Mucosa of gallbladder (tissue), 1 donor: Measurements from ENCODE around the gene TFAP2A. TPM values are rescaled to one million over a fixed set of nuclear protein-coding genes. Genes with fewer than 3 reads are reported as not detected.

Experiments used
- DNase-seq: peaks from one replicate; pipeline ENCODE4 v3.0.0-alpha.2; 2020; ENCODE audit warnings: low spot score
- total RNA-seq: library from RNA; stranded (reverse); gene quantifications from one replicate; pipeline ENCODE4 v1.2.1, GENCODE V29; 2021
- donor health status: DM: no; HTN: no; CAD: no.

Gene TFAP2A
- total RNA-seq, 1 donor from 2014 or later, result 0.89 TPM

- no peak for DNase-seq
Observed at GRCh38 chr6:10382728-10383330, 32.0 kb downstream of the TFAP2A start.

DNA sequence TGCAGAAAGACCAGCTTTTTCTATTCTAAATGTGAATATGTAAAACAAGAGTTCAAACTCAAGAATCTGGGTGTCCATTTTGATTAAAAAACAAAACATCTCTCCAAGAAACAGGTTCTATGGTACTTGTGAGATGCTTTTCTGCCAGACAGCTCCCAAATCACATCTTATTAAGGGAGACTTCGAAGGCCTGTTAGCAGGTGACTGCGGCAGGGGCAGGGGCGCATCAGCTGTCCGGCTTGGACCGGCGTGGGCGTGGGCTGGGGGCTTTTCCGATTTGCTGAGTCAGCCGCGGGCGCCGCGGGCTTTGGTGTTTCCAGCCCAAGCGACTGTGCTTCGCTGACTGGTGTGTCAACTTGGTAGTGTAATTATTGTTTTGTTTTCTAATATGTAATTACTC, 32.6 kb downstream of the TFAP2A start:
- DNase-seq, result no peak

DNA sequence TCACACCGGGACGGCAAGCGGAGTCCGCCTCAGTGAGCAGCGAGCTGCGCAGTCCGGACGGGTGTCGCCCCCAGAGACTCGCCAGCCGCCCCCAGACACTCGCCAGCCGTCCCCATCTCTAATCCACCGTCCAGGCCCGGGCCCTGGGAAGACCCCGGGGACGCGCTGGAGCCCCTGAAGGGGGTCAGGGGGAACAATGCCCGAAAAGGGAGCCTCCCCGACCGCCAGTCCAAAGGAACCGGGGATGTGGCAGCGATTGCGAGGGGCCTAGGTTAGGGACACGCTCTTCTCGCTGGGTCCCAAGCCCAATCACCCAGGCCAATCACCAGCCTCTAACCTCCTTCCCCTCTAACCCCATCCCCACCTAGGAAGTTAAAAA, 33.1 kb downstream of the TFAP2A start:
- DNase-seq, result no peak

DNA sequence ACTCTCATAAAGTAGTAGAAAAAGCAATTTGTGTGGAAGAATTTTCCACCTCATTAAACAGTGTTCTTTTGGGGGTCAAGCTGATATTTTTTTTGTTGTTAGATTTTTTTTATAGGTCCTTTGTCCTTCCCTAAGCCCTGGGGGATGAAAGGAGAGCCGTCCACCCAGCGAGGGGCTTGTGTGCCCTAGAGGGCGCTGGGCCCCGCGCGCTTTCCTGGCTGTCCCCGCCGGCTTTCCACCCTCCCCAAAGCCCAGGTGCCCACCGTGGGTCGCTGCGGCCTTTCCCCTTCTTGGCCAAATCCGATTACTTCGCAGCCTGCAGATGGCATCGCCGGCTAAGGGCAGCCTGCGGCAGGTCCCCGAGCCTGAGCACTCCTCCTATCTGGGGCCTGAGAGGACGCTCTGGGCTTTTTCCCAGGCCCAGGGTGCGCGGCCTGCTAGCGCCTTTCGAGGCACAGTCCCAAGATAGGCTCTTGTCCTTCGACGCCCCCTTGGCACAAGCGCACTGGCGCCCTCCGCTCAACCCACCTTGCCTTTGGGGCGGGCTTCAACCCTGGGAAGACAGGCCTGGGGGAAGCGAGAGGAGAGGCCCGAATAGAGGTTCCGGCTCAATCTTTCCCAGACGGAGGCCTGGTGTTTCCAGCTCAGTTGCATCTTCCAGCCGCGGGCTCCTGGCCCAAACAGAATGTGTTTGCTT, 33.6 kb downstream of the TFAP2A start:
- no peak for DNase-seq

GRCh38 chr6:10375391-10375969, 39.4 kb downstream of the TFAP2A start:
- DNase-seq, result no peak

DNA sequence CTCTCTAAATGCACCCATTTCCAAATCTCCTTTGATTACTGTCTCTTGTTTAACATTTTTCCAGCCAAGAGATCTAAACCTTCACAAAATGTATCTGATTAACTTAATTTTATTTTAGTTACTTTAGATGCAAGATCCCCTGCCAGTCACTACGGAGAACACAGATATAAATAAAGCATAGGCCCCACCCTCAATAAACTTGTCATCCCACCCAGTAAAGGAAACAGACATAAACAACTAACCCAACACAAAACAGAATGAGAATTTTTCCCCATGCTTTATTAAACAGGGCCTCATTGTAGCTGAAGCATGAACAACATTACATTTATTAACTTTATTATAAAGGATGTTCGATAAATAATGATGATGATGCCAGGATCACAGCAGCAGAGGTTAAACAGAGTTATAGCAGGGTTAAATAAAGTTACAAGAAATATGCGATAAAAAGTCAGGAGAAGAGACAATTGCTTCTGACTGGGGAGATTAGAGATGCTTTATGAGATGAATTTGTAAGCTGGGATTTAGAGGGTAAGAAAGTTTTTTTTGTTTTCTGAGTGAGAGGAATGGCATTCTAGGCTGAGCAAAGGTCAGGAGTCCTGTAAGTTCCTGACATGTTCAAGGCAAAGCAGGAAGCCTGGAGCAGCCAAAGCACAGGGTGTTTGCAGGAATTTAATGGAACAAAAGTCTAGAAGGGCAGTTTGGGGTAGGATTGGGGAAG, 41.1 kb downstream of the TFAP2A start:
- DNase-seq, result no peak

DNA sequence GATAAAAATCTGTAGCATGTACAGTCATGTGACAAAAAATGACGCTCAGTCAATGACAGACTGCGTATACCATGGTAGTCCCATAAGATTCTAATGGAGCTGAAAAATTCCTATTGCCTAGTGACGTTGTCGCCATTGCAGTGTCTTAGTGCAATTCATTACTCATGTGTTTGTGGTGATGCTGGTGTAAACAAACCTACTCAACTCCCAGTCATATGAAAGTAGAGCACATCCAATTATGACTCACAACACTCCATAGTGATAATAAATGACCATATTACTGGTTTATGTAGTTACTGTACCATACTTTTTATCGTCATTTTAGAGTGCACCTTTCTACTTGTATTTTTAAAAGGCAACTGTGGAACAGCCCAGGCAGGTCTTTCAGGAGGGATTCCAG, 45.0 kb downstream of the TFAP2A start:
- DNase-seq, result no peak

DNA sequence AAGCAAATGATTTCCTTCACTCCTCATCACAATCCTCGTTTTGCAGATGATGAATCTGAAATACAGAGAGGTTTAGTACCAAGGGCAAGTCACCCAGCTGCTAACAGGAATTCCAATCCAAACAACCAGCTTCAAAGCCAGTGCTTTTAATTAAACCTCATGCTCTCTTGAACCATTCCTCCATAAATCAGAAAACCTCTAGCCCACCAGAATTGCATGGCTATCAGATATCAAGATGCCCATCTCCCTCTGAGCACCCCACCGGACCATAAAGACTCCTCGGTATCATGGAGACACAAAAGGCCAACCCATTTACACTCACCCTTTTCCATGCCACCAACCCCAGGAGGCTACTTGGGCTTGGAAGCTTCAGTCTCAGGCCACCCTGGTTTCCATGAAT, 46.0 kb downstream of the TFAP2A start:
- DNase-seq, result no peak

GRCh38 chr6:10363911-10364310, 51.0 kb downstream of the TFAP2A start:
- DNase-seq, result no peak

- DNase-seq, result no peak
Observed at GRCh38 chr6:10362300-10362699, 52.6 kb downstream of the TFAP2A start.

- DNase-seq, result no peak
Observed at GRCh38 chr6:10361428-10361827, 53.4 kb downstream of the TFAP2A start.

- DNase-seq, result no peak
Observed at GRCh38 chr6:10359581-10359980, 55.3 kb downstream of the TFAP2A start.

- DNase-seq, result no peak
Observed at GRCh38 chr6:10355115-10355702, 59.7 kb downstream of the TFAP2A start.

- DNase-seq, result no peak
Observed at GRCh38 chr6:10351791-10352190, 63.1 kb downstream of the TFAP2A start.

- DNase-seq, result no peak
Observed at GRCh38 chr6:10350720-10351119, 64.2 kb downstream of the TFAP2A start.

- DNase-seq, result no peak
Observed at GRCh38 chr6:10347561-10348327, 67.1 kb downstream of the TFAP2A start.

Other genes with a start within 250 kb of the TFAP2A start
- 9.7 TPM for gene GCNT2, start 106.3 kb upstream of the TFAP2A start, total RNA-seq